Measurements from ENCODE around the gene SLC39A11.

Gene SLC39A11

GRCh38 chr17:73083432-73083831, 9.1 kb downstream of the SLC39A11 start:
- H3K27me3 ChIP-seq (ENCODE audit: insufficient read depth, low read depth): no peaks in the 10 kb centered on the region
- H4K20me1 ChIP-seq (ENCODE audit: insufficient read depth): no peaks in the 10 kb centered on the region
- H3K4me1 ChIP-seq (ENCODE audit: low read depth, poor library complexity, severe bottlenecking): no peaks in the 10 kb centered on the region
- H3K9ac ChIP-seq: no peak overlapping the region
- no peaks in the 10 kb centered on the region; the same call in 1 of the 2 replicates for H3K36me3 ChIP-seq (ENCODE audit: insufficient read depth)
- TF ChIP-seq CTCF (conservative IDR thresholded peaks at IDR 0.05; ENCODE audit: low read depth, low read length): no peak
- no peaks in the 10 kb centered on the region for H3K79me2 ChIP-seq (ENCODE audit: insufficient read depth, low read depth)
- no peak overlapping the region for H2AFZ ChIP-seq (ENCODE audit: low read depth)
- no peak overlapping the region for H3K27ac ChIP-seq
- H3K4me3 ChIP-seq (IDR thresholded peaks at IDR 0.05; ENCODE audit: insufficient read depth, low read depth, low read length): no peak overlapping the region
- no peak overlapping the region for H3K4me2 ChIP-seq

DNA sequence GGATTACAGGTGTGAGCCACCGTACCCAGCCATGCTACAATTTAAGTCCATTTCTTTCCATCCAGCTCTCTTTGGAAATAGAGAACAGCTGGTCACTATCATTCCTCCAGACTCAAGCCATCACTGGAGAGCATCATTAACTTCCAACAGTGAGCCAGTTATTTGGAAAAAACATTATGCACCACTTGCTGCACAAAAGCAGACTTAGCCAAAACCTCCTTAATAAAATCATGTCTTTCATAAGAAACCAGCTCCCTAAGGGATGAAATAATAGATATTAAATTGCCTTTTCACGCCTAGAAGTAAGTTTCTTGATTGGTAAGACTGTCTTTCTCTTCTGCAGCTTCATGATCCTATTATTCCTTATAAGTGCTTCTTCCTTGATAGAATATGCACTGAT, 17.9 kb downstream of the SLC39A11 start:
- Histone ChIP-seq H3K79me2 (ENCODE audit: insufficient read depth, low read depth) (no peaks in the 10 kb centered on the region), H3K9ac (no peak overlapping the region), H3K4me2 (no peak overlapping the region), H3K4me3 (IDR thresholded peaks at IDR 0.05; ENCODE audit: insufficient read depth, low read depth, low read length) (no peak overlapping the region), H4K20me1 (ENCODE audit: insufficient read depth) (no peaks in the 10 kb centered on the region), H2AFZ (ENCODE audit: low read depth) (no peak overlapping the region), H3K4me1 (ENCODE audit: low read depth, poor library complexity, severe bottlenecking) (no peaks in the 10 kb centered on the region), H3K27ac (no peak overlapping the region), H3K27me3 (ENCODE audit: insufficient read depth, low read depth) (no peaks in the 10 kb centered on the region), H3K36me3 (ENCODE audit: insufficient read depth) (no peaks in the 10 kb centered on the region)
- no peak for TF ChIP-seq CTCF (conservative IDR thresholded peaks at IDR 0.05; ENCODE audit: low read depth, low read length)

GRCh38 chr17:73072219-73072962, 20.1 kb downstream of the SLC39A11 start:
- Histone ChIP-seq H3K79me2 (ENCODE audit: insufficient read depth, low read depth) (no peaks in the 10 kb centered on the region), H3K4me1 (ENCODE audit: low read depth, poor library complexity, severe bottlenecking) (no peaks in the 10 kb centered on the region), H2AFZ (ENCODE audit: low read depth) (no peak overlapping the region), H3K27ac (no peak overlapping the region), H4K20me1 (ENCODE audit: insufficient read depth) (no peaks in the 10 kb centered on the region), H3K4me2 (no peak overlapping the region), H3K27me3 (ENCODE audit: insufficient read depth, low read depth) (no peaks in the 10 kb centered on the region), H3K36me3 (ENCODE audit: insufficient read depth) (no peaks in the 10 kb centered on the region), H3K9ac (no peak overlapping the region), H3K4me3 (IDR thresholded peaks at IDR 0.05; ENCODE audit: insufficient read depth, low read depth, low read length) (no peak overlapping the region)
- no peak for TF ChIP-seq CTCF (conservative IDR thresholded peaks at IDR 0.05; ENCODE audit: low read depth, low read length)

GRCh38 chr17:73071066-73071999, 21.2 kb downstream of the SLC39A11 start:
- Histone ChIP-seq H3K27ac (no peak overlapping the region), H3K79me2 (ENCODE audit: insufficient read depth, low read depth) (no peaks in the 10 kb centered on the region), H2AFZ (ENCODE audit: low read depth) (no peak overlapping the region), H3K4me3 (IDR thresholded peaks at IDR 0.05; ENCODE audit: insufficient read depth, low read depth, low read length) (no peak overlapping the region), H3K4me2 (no peak overlapping the region), H3K27me3 (ENCODE audit: insufficient read depth, low read depth) (no peaks in the 10 kb centered on the region), H3K36me3 (ENCODE audit: insufficient read depth) (no peaks in the 10 kb centered on the region), H3K4me1 (ENCODE audit: low read depth, poor library complexity, severe bottlenecking) (no peaks in the 10 kb centered on the region), H4K20me1 (ENCODE audit: insufficient read depth) (no peaks in the 10 kb centered on the region), H3K9ac (no peak overlapping the region)
- TF ChIP-seq CTCF (conservative IDR thresholded peaks at IDR 0.05; ENCODE audit: low read depth, low read length): no peak
